PC-3 (cell line): ENCODE data around the gene DEPDC1B. TPM values are rescaled to one million over a fixed set of nuclear protein-coding genes. Genes with fewer than 3 reads are reported as not detected.

Experiments
- ATAC-seq: fragments of 200-7000 bp; cut with Tn5 transposase; 2 replicates; pipeline ENCODE4 v1.9.1; 2020; ENCODE audit warnings: mild to moderate bottlenecking, moderate library complexity
- BruUV-seq: library from RNA; stranded (reverse); fragments of 400-500 nt; replicated peaks from 2 replicates; lab custom pipeline; 2021; lab: Mats Ljungman, UMichigan
- CTCF ChIA-PET: fragments of 300-600 bp; sonication (Branson Sonifier 250); formaldehyde crosslinking; loops from one replicate; lab custom pipeline; 2022; ENCODE audit warnings: antibody characterized with exemption; lab: Charles Lee
- POLR2A ChIA-PET: fragments of 300-600 bp; sonication (Branson Sonifier 250); formaldehyde crosslinking; loops from one replicate; lab custom pipeline; 2022; ENCODE audit warnings: antibody characterized with exemption; ENCODE audit not compliant: unreplicated experiment; lab: Charles Lee
- DNase-seq: peaks from one replicate; pipeline ENCODE4 v3.0.0-alpha.2; 2015
- H2AFZ ChIP-seq: fragments of 300-600 bp; sonication (generic); 2 replicates; pipeline ENCODE4 v1.6.0; 2016; ENCODE audit warnings: antibody characterized with exemption, low read length
- H3F3A ChIP-seq: fragments of 300-600 bp; sonication (generic); one replicate; pipeline ENCODE4 v1.6.0; 2017; ENCODE audit warnings: antibody characterized with exemption, low read length, control low read depth, mild to moderate bottlenecking; ENCODE audit not compliant: unreplicated experiment
- H3K27ac ChIP-seq: fragments of 300-600 bp; sonication (generic); 2 replicates; pipeline ENCODE4 v1.5.1; 2016; ENCODE audit warnings: mild to moderate bottlenecking, low read length
- H3K27me3 ChIP-seq: fragments of 300-600 bp; sonication (generic); 2 replicates; pipeline ENCODE4 v1.6.1; 2016; ENCODE audit warnings: low read length, mixed read lengths
- H3K36me3 ChIP-seq: fragments of 300-600 bp; sonication (generic); 2 replicates; pipeline ENCODE4 v1.6.1; 2016; ENCODE audit warnings: low read depth, mixed run types, low read length, mixed read lengths
- H3K4me1 ChIP-seq: fragments of 300-600 bp; sonication (generic); 2 replicates; pipeline ENCODE4 v1.5.1; 2016; ENCODE audit warnings: low read length; ENCODE audit not compliant: insufficient read depth
- H3K4me2 ChIP-seq: fragments of 300-600 bp; sonication (generic); 2 replicates; pipeline ENCODE4 v1.6.0; 2016; ENCODE audit warnings: low read length
- H3K4me3 ChIP-seq: fragments of 300-600 bp; sonication (generic); 2 replicates; pipeline ENCODE4 v1.5.1; 2016; ENCODE audit warnings: mild to moderate bottlenecking, low read length, mixed read lengths
- H3K79me2 ChIP-seq: fragments of 300-600 bp; sonication (generic); 2 replicates; pipeline ENCODE4 v1.6.1; 2017; ENCODE audit warnings: low read length, mixed read lengths
- H3K9ac ChIP-seq: fragments of 300-600 bp; sonication (generic); 2 replicates; pipeline ENCODE4 v1.6.0; 2016; ENCODE audit warnings: mild to moderate bottlenecking, low read length
- H3K9me2 ChIP-seq: fragments of 300-600 bp; sonication (generic); replicated peaks from 2 replicates; pipeline ENCODE4 v1.6.1; 2016; ENCODE audit warnings: mixed run types, low read length, mixed read lengths
- H3K9me3 ChIP-seq: fragments of 300-600 bp; sonication (generic); 2 replicates; pipeline ENCODE4 v1.6.1; 2016; ENCODE audit warnings: low read length, mixed read lengths
- H4K20me1 ChIP-seq: fragments of 300-600 bp; sonication (generic); 2 replicates; pipeline ENCODE4 v1.6.1; 2016; ENCODE audit warnings: low read length, mixed read lengths
- CTCF ChIP-seq: fragments of 300-600 bp; sonication (generic); conservative IDR thresholded peaks from 2 replicates; pipeline ENCODE4 v1.5.1; 2017; ENCODE audit warnings: antibody characterized with exemption, low read depth, mild to moderate bottlenecking, low read length
- EZH2 ChIP-seq: fragments of 300-600 bp; sonication (generic); IDR thresholded peaks from one replicate; pipeline ENCODE4 v1.6.1; 2017; ENCODE audit warnings: antibody characterized with exemption, mild to moderate bottlenecking, low read length; ENCODE audit not compliant: unreplicated experiment
- EZH2phosphoT487 ChIP-seq: fragments of 300-600 bp; sonication (generic); IDR thresholded peaks from 2 replicates; pipeline ENCODE4 v1.6.1; 2018; ENCODE audit warnings: mild to moderate bottlenecking, antibody characterized with exemption, low read length, borderline replicate concordance
- intact Hi-C: fragments of 100-400 bp; cut with micrococcal nuclease; formaldehyde crosslinking; loops from 2 replicates; pipeline ENCODE4 v1.9.0; 2023
- total RNA-seq: library from RNA; depleted of rRNA; stranded (reverse); fragments of >200 nt; gene quantifications from 2 replicates; pipeline ENCODE4 v1.2.3, GENCODE V29; 2014

The DEPDC1B gene
- total RNA-seq, 1 experiment from 2014 or later: 22.7 TPM

DNA sequence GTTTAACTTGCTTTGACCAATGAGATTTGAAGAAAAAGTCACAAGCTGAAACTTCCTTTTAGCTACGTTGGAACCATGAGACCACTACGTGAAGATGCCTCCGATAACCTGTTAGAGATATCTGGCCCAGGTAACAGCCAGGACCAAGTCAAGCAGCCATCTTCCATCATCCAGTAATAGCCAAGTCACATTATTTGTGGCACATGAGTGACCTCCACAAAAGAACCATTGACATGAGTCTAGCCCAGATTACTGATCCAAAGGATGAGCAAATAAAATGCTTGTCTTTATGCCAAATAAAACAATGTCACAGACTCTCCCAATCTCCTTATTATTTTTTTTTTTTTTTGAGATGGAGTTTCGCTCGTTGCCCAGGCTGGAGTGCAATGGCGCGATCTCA lies 1.6 kb downstream of the DEPDC1B start:
- no peaks in the 10 kb centered on the region for H3F3A ChIP-seq
- H3K4me2 ChIP-seq: peak overlapping the region; percentile 90
- CTCF ChIA-PET: no interaction called here
- no peaks in the 10 kb centered on the region for H4K20me1 ChIP-seq
- peaks cover 23% of the 10 kb centered on the region for H3K4me1 ChIP-seq
- no peak for TF ChIP-seq EZH2phosphoT487
- no peak for TF ChIP-seq EZH2
- no peak for TF ChIP-seq CTCF
- no peak overlapping the region for H3K27ac ChIP-seq
- H3K36me3 ChIP-seq: no peaks in the 10 kb centered on the region; the same call in 1 of the 2 replicates
- no peaks in the 10 kb centered on the region for H3K27me3 ChIP-seq
- H3K9ac ChIP-seq: no peak overlapping the region
- peak overlapping the region; percentile 95; the same call in 1 of the 2 replicates for H3K4me3 ChIP-seq
- H3K9me3 ChIP-seq: no peaks in the 10 kb centered on the region
- ATAC-seq (no peak), DNase-seq (no peak)
- no TSS peak for BruUV-seq
- H3K9me2 ChIP-seq: no peaks in the 10 kb centered on the region
- intact Hi-C loops: no loop called here
- H3K79me2 ChIP-seq: peaks cover 63% of the 10 kb centered on the region
- POLR2A ChIA-PET: no interaction called here
- no peak overlapping the region for H2AFZ ChIP-seq

DNA sequence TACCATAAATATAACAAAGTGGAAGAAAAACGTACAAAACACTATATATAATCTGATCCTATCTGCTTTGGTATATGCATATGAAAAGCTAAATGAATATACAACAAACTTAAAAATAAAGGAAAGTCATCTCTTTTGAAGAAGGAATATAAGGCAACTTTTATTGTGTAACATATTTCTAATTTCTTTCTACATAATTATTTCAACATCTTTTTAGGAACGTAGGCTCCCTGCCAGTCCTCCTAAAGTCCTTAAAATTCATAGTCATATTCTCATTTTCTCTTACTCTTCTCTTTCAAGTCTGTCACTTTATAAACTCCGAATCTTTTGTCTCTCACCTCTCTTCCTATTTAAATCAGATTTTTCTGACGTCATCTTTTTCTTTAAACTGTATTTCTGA lies 9.6 kb downstream of the DEPDC1B start:
- ATAC-seq (no peak), DNase-seq (no peak)
- H3K27me3 ChIP-seq: no peaks in the 10 kb centered on the region
- H4K20me1 ChIP-seq: no peaks in the 10 kb centered on the region
- intact Hi-C loops: no loop called here
- no peak overlapping the region for H3K27ac ChIP-seq
- H3K4me2 ChIP-seq: no peak overlapping the region
- no peak overlapping the region for H3K4me3 ChIP-seq
- no TSS peak for BruUV-seq
- H3K79me2 ChIP-seq: peaks cover 80% of the 10 kb centered on the region
- H3F3A ChIP-seq: no peaks in the 10 kb centered on the region
- H3K36me3 ChIP-seq: peaks cover 15% of the 10 kb centered on the region
- H2AFZ ChIP-seq: no peak overlapping the region
- H3K9me2 ChIP-seq: no peaks in the 10 kb centered on the region
- CTCF ChIA-PET: no interaction called here
- POLR2A ChIA-PET: no interaction called here
- no peak for TF ChIP-seq EZH2phosphoT487
- no peak for TF ChIP-seq CTCF
- TF ChIP-seq EZH2: no peak
- H3K4me1 ChIP-seq: no peaks in the 10 kb centered on the region
- H3K9ac ChIP-seq: no peak overlapping the region
- H3K9me3 ChIP-seq: no peaks in the 10 kb centered on the region

DNA sequence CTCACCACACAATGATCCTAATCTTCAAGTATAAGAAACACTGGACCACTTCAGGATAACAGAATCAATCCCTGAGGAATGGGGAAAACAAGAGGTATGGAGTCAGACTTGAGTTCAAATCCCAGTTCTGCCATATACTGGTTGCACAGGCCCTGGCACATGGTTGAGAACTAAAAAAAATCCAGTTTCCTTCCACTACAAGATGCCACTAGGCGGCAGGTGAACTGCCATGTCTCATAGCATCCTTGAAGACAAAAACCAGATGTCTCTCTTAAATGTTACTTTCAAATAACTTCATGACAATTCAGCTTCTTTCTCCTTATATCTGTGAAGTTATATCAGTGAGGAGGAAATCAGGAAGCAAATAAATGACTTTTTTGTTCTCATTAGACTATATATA lies 11.0 kb downstream of the DEPDC1B start:
- Histone ChIP-seq H3K4me2 (no peak overlapping the region), H3F3A (no peaks in the 10 kb centered on the region), H4K20me1 (no peaks in the 10 kb centered on the region), H3K27me3 (no peaks in the 10 kb centered on the region), H3K4me3 (no peak overlapping the region), H3K79me2 (peaks cover 79% of the 10 kb centered on the region), H3K9ac (no peak overlapping the region), H3K27ac (no peak overlapping the region), H3K9me3 (no peaks in the 10 kb centered on the region), H3K36me3 (peaks cover 22% of the 10 kb centered on the region), H2AFZ (no peak overlapping the region), H3K9me2 (no peaks in the 10 kb centered on the region), H3K4me1 (no peaks in the 10 kb centered on the region)
- ChIA-PET CTCF (no interaction called here), POLR2A (interaction anchor here (0.7 kb wide), 1 partner anchor 37 kb away, joined by 5 read pairs; no protein-coding TSS in a partner anchor)
- intact Hi-C loops: no loop called here
- BruUV-seq: no TSS peak
- TF ChIP-seq EZH2phosphoT487 (no peak), CTCF (no peak), EZH2 (no peak)
- ATAC-seq: no peak
- no peak for DNase-seq
